PC-3 (cell line): Measurements from ENCODE around the gene LMO3.

Experiments
- CTCF ChIP-seq: fragments of 300-600 bp; sonication (generic); conservative IDR thresholded peaks from 2 replicates; pipeline ENCODE4 v1.5.1; 2017; ENCODE audit warnings: antibody characterized with exemption, low read depth, mild to moderate bottlenecking, low read length
- EZH2 ChIP-seq: fragments of 300-600 bp; sonication (generic); IDR thresholded peaks from one replicate; pipeline ENCODE4 v1.6.1; 2017; ENCODE audit warnings: antibody characterized with exemption, mild to moderate bottlenecking, low read length; ENCODE audit not compliant: unreplicated experiment

GRCh38 chr12:16564675-16565074 lies 41.3 kb downstream of the LMO3 start:
- TF ChIP-seq CTCF (no peak), EZH2 (no peak)
